DND-41 (cell line): ENCODE data around the gene LSM14A.

ENCODE experiments used
- CTCF ChIP-seq: IDR thresholded peaks from 2 replicates; pipeline ENCODE4 v1.5.1; 2012; ENCODE audit warnings: borderline replicate concordance, low read length, moderate library complexity, mild to moderate bottlenecking; ENCODE audit not compliant: poor library complexity, severe bottlenecking; ENCODE audit errors: extremely low read depth
- EZH2 ChIP-seq: IDR thresholded peaks from 3 replicates; pipeline ENCODE4 v1.6.1; 2012; ENCODE audit warnings: borderline replicate concordance, low read depth, mild to moderate bottlenecking, moderate library complexity, low read length, inconsistent platforms; ENCODE audit not compliant: severe bottlenecking

- TF ChIP-seq CTCF = no peak
- no peak for TF ChIP-seq EZH2
These were observed 29.9 kb upstream of the LSM14A start for GRCh38 chr19:34142440-34142839.
